T1000 (cell line): ENCODE data around the gene SPATA6L.
"Not testable (repeated sequence)": the region's sequence is repeated elsewhere in the genome, so short reads cannot be mapped to it uniquely, and the experiment has no call there.

Experiments
- DNase-seq: peaks from one replicate; lab custom pipeline; 2025; ENCODE audit warnings: mixed read lengths; lab: John Stamatoyannopoulos, UW

Gene SPATA6L

DNA sequence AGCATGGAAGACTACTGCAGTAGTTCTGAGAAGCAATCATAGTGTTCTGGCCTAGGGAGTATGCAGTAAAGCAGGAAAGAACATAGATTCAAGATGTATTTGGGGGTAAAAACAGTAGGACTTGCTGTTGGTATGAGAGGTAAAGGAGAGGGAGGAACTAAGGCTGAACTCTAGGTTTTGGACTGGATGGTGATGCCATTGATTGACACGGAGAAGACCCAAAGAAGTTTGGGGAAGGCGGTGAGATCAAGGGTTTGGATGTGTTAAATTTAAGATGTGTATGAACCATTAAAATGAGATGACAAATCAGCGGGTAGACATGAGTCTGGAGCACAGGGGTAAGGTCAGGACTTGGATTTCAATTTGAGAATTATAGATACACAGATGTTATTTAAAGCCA lies 11.1 kb upstream of the SPATA6L start:
- no peak for DNase-seq

DNA sequence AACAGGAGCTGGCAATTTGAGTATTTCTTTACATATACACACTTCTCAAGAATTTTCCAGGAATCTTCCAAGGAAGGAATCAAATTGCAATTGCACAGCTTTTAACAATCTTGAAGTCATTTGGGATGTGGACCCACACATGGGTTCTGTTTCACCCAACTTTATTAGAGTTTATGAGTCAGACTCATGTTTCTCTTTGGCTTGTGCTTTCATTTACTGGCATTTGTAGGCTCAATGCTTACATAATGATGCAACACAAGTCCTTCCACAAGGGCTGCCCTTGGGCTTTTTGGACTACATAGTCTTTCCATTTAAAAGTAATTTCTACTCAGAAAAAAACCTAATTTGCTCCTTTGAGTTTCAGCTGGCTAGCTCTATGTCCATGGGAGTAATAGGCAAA lies 8.5 kb upstream of the SPATA6L start:
- peak; percentile 19 for DNase-seq

DNA sequence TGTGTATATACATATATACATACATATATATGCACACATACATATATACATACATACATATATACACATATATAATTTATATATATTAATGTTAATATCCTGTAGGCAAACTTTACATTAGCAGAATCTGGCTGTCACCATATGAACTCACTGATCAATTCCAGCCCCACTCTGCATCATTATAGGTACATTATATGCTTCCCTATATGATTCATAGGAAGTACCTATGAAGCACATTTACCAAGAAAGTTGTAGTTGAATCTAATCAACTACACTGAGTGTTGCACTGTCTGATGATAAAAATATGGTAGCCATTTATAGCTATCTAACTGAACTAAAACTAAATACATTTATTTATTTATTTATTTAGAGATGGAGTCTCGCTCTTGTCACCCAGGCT lies 5.5 kb upstream of the SPATA6L start:
- no peak for DNase-seq

DNA sequence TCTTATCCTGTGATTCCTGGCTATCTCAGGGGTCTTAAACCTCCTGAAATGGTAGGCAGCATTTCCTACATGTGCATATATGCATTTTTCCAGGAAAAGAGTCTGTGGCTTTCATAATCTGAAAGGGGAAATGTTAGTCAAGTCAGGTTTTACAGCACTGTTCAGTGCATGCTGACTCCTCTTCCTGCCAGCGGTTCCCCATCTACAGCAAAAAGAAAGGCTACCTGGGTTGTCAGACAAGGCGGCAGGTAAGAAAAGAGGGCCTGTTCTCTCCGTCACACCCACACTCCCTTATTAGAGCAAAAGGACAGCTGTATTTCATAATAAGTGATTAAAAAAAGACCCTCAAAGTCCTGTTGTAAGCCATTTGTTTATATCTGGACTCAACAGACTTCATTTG lies 4.3 kb upstream of the SPATA6L start:
- no peak for DNase-seq

DNA sequence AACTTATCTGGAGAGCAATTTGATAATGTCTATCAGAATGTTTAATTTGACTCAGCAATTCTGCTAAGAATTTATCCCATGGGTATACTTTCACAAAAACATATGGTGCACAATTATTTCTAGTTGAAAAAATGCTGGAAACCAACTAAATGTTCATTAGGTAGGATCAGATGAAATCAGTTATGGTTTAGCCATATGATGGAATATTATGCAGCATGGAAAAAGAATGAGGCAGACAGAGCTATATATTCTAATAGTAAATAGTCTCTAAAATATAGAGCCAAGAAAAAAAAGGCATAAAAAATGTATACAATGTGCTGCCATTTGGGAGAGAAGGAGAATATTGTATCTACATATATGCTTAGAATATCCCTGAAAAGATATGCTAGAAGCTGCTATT lies 3.6 kb upstream of the SPATA6L start:
- no peak for DNase-seq

DNA sequence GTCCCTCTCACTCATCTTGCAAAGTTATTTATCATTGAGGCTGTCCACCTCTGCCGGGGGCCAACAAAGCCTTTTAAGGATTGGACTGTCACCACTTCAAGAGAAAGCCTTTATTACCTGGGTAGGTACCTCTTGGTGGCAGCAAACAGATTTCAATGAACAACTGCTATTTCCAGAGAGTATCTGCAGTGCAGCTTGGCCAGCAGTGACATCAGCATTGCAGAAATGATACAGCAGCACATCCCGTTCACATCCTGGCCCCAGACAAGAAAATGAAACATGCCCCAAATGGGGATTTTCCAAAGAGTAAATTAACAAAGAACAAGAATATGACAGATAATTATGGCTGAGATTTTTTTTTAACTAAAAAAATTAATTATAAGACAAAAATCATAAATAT lies 2.3 kb upstream of the SPATA6L start:
- no peak for DNase-seq

DNA sequence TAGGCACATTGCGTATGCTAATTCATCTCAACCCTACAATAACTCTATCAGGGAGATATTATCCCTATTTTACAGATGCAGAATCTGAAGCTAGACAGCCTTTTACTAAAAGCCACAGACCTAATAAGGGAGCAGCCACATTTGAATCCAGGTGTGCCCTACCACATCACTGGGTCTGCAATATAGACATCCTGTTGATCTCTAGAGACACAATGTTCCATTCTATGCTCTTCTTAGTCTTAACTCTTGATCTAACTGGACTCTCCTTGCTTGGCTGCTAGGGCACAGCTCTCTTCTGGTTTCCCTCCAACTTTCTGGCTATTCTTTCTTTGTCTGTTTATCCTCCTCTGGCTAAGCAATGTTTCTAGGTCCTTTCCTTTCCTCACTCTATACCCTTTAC lies 1.4 kb upstream of the SPATA6L start:
- no peak for DNase-seq

DNA sequence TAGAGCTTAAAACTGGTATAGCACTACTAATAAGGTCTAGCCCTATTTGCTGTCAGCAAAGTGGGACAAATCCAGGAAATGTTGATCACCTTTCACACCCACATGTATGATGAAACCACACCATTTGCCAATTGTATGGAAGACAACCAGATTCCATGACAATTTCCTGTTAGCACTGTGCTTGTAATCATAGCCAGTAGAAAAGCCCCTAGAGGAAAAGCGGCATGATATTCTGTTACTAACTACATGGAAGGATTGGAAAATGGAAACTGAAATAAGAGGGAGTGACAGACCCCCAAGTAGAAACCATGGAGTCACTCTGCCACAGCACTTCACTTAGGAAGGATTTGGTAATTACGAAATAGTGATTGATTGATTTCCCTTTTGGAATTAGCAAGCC lies 923 bp downstream of the SPATA6L start:
- no peak for DNase-seq

DNA sequence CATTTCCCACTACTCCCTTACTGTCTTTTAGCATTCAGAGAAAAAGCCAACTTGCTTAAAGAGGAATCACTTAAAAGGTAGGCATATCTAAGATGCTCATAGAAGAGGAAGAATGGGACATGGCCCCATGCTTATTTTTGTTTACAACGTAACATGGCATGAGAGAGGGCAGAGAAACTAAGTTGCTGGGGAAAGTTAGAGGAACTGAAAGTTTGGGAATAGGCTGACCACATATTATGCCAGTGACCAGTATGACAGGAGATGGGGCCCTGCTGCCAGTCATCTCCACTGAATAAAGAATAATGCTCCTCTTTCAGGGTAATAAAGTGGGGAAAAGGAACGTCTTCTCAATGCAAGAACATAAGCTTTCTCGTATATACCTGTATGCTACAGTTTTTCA lies 2.3 kb downstream of the SPATA6L start:
- DNase-seq: no peak

DNA sequence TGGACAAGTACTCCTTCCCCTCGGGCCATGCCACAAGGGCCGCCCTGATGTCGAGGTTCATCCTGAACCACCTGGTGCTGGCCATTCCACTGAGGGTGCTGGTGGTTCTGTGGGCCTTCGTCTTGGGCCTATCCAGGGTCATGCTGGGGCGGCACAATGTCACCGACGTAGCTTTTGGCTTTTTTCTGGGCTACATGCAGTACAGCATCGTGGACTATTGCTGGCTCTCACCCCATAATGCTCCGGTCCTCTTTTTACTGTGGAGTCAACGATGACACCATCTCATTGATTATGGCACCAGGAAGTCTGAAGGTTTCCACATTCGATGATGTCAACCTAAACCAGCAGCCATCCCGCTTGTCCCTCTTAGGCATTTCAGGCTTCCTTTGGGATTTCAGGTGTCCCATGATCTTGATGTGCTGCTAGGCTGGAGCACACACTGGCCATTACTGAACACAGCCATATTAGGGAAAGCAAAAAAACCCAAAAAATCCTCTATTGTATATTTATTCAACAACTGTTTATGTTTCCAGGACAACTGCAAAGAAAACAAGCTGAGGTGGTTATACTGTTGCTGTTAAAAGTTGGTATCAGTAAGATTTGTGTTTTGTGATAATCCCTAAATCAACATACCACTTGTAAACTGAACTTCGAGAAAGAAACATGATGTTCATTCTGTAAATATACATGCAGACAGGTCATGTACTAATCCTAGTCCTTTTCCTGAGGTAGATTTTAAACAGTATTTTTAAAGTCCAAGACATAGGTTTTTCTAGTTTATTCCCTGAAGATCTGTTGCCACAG lies 3.1 kb downstream of the SPATA6L start:
- DNase-seq: no peak

DNA sequence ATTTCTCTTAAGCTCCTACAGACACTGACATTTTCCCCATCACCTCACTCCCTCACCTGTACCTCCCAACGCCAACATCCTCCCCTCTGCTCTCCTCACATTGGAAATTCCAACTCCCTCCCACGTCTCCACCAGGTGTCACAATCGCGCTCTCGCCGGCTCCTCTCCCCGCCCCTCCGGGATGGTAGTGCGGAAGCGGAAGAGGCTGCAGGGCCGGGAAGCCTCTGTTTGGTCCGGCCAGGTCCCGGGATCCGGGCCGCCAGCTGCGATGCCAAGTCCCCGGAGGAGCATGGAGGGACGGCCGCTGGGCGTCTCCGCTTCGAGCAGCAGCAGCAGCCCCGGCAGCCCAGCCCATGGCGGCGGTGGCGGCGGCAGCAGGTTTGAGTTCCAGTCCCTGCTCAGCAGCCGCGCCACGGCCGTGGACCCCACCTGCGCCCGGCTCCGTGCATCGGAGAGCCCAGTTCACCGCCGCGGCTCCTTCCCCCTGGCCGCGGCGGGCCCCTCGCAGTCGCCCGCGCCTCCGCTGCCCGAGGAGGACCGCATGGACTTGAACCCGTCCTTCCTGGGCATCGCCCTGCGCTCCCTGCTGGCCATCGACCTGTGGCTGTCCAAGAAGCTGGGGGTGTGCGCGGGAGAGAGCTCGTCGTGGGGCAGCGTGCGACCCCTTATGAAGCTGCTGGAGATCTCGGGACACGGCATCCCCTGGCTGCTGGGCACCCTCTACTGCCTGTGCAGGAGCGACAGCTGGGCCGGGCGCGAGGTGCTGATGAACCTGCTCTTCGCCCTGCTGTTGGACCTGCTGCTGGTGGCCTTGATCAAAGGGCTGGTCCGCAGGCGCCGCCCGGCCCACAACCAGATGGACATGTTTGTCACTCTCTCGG lies 3.9 kb downstream of the SPATA6L start, which contains the start of gene PLPP6:
TSS of gene PLPP6 (plus strand) at position 187 of the 881 bp plus-strand sequence. CDS start at position 269, 82 bp downstream.
- DNase-seq: peak; percentile 28

DNA sequence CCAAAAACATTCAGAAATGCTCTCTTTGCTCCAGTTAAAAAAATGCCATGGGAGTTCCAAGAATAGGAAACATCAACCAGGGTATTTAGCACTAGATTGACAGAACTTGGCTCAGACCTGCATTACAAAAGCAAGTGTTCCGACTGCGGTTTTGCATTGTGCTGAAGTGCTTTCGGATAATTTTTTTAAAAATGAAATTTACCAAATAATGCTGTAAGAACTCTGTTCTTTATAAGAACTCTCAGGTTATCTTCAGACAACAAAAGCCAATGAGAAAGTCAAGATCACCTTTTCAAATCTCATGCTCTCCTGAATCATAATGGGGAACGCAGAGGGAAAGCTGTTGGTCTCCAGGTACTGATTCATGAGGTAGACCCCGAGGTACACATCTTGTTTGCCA lies 4.7 kb downstream of the SPATA6L start:
- no peak for DNase-seq

DNA sequence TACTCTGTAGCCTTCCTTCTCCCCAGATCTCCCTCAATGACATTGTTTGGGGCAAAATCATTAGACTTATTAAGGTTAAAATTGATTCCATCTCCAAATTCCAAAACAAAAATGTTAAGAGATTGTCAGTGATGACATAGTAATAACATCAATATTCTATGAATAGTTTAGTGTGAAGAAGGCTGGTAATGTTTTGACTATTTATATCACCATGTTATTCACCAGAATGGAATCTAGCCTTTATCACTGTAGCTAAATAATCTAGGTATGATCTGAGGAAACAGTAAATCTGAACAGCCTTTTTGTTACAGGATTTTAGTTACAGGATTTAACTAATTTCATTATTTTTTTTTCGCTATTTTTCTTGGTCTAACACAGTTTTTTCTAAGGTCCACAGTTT lies 5.1 kb downstream of the SPATA6L start:
- DNase-seq: no peak

DNA sequence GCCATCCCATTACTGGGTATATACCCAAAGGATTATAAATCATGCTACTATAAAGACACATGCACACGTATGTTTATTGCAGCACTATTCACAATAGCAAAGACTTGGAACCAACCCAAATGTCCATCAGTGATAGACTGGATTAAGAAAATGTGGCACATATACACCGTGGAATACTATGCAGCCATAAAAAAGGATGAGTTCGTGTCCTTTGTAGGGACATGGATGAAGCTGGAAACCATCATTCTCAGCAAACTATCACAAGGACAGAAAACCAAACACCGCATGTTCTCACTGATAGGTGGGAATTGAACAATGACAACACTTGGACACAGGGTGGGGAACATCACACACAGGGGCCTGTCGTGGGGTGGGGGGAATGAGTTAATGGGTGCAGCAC lies 5.6 kb downstream of the SPATA6L start:
- not testable (repeated sequence) for DNase-seq

DNA sequence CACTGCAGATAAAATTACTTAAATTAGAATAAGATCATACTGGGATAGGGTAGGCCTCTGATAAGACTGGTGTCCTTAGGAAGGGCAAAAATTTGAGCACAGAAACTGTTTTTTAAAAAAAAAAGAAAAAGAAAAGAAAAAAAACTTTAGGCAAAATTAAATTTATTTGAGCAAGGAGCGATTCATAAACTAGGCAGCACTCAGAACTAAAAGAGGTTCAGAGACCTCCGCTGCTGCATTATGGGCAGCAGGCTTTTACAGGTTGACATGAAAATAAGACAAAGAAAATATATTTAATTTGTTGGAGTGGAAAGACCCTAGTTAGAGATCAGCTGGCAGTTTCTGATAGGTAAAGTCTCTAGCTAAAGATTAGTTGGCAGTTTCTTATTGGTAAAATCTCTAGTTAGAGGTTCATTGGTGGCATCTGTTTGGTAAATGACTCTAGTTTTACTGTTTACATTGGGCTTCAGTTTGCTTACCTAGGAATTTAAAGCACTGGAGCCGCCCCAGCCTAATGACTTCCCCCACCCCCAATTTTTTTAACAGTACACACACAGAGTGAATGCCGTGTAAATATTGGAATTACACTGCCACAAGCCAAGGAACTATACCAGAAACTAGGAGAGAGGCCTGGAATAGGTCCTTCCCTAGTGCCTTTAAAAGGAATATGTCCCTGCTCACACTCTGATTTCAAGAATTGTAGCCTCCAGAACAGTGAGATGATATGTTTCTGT lies 8.7 kb downstream of the SPATA6L start:
- no peak for DNase-seq

DNA sequence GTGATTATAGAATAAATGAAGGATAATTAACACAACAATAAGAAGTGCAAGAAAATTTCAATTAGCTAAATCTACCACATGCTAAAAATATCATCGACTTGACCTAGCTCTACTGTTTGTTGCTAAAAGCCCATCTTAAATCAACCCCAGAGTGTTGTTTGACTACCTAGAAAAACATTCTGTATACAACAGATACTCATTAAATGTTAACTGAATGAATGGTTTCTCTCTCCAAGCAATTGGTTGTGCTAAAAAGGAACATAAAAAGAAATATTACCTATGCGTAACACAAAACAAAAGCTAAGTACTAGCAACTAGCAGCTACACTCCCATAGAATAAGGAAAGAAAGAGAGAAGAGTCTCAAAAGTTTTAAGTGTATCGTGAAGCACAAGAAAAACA lies 9.7 kb downstream of the SPATA6L start:
- no peak for DNase-seq

DNA sequence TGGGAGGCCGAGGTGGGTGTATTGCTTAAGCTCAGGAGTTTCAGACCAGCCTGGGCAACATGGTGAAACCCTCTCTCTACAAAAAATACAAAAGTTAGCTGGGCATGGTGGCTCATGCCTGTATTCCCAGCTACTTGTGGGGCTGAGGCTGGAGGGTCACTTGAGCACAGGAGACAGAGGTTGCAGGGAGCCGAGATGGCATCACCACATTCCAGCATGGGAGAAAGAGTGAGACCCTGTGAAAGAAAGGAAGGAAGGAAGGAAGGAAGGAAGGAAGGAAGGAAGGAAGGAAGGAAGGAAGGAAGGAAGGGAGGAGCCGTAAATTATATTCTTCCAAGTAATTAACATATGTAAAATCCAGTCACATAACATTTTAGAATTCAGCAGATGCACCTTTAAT lies 10.1 kb downstream of the SPATA6L start:
- not testable (repeated sequence) for DNase-seq

DNA sequence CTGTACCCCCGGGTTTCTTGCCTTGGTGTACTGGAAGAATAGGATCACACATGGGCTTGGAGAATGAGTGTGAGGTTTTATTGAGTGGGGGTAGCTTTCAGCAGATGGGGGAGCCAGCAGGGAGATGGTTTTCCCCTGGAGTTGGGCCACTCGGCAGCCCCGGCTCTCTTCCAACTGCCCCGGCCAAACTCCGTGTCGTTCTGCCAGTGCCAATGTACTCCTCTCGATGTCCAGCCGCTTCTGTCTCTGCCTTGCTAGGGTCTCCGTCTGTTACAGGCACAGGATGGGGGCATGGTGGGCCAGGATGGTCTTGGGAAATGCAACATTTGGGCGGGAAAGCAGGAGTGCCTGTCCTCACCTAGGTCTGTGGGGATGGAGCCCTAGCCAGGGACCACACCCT lies 11.7 kb downstream of the SPATA6L start:
- DNase-seq: no peak

DNA sequence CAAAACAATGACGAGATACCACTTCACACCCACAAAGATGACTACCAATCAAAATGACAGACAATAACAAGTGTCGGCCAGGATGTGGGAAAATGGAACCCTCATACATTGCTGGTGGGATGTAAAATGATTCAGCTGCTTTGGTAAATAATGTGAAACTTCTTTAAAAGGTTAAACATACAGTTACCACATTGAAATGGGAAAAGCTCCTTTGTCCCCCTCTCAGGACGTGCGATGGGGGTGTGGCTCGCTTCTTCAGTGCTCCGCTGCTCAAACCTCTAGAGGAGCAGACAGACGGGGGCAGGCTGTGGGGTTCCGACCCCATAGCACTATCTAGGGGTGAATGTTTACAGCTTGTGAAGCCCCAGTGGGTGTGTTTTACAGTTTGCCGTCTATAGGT lies 12.2 kb downstream of the SPATA6L start:
- DNase-seq: no peak

DNA sequence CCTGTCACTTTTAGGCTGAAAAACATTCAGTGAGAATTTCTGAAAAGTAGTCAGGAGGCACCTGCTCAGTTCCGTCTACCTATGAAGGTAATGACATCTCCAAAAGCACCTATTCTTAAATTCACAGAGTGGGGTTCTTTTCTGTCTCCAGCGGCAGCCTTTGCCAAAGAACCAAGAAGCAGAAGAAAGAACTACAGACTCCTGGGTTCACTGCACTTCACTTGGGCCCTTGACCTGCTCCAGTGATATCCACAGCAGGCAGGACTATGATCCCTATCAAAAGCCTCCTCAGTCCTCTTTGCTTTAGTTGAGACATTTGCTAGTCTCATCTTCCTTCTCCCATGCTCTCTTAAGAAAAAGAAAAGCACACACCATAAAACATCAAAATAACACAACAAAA lies 23.9 kb downstream of the SPATA6L start:
- no peak for DNase-seq

DNA sequence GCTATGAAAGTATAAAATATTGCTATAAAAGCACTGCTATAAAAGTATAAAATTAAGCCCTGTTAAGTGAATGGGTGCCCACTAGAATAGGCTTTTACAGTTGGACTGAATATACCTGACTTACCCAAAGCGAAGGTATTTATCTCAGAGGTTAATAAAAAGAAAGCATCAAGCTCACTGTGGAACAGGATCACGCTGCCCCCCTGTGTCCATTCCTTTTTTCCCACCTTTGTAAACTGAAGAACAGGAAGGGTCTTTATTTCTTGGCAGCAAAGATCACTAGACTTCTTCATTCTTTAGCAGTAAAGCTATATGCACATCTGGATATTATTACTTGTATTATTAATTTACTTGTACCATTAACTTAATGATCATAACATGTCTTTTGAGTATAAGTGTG lies 26.3 kb downstream of the SPATA6L start:
- DNase-seq: no peak

DNA sequence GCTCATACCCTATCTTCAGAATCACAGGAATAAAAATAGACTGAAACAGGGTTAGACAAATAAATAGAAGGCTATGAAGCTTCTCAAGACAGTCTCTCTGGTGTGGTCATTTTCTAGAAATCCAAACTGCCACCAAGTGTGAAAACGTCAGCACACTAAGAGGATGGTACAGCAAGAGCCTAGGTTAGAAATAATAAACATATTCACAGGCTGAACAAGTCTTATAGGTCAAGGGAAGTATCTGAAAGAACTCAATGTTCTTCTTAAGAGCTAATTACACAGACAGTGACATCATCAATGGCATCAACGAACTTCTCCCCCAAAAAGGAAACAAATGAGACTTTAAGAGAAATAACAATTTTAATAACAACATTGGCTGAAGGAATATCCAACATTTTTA lies 26.9 kb downstream of the SPATA6L start:
- no peak for DNase-seq

DNA sequence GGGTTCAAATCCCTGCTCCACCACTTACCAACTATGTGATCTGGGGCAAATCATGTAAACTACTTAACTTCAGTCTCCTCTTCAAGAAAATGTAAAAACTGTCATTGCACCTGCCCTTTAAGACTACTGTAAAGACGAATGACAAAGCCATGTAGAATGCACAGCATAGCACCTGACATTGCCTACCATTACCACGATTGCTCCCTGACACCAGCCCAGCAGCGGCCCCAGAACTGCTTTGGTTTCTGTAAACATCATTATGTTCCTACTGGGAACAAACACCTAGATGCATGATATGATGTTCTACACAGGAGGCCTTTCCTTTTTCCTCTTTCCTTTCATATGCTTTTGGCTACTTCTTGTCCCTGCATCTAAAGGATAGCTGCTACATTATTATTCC lies 27.3 kb downstream of the SPATA6L start:
- no peak for DNase-seq
